ENCODE measurements around the gene KIF26B. TPM values are rescaled to one million over a fixed set of nuclear protein-coding genes. Genes with fewer than 3 reads are reported as not detected.

Gene KIF26B
- polyA plus RNA-seq, 1 donor (not counting 4 experiments of a cell fraction or from before 2014, with no cell fraction given), result 0.58 TPM

- Histone ChIP-seq H3K4me1 (ENCODE audit: control insufficient read depth, extremely low read depth, insufficient read depth, low read length) (no peaks in the 10 kb centered on the region), H3K4me2 (ENCODE audit: control insufficient read depth, extremely low read depth, insufficient read depth, low read depth, low read length) (no peak overlapping the region), H2AFZ (ENCODE audit: control insufficient read depth, low read length) (no peak overlapping the region), H3K36me3 (ENCODE audit: control insufficient read depth in 2 of 2, extremely low read depth in 1 of 2, insufficient read depth in 2 of 2, low read length in 2 of 2) (no peaks in the 10 kb centered on the region), H3K9me3 (ENCODE audit: control insufficient read depth, low read depth, low read length) (no peaks in the 10 kb centered on the region), H3K4me3 (ENCODE audit: control insufficient read depth in 2 of 3, extremely low read depth in 1 of 3, insufficient read depth in 2 of 3, low read depth in 1 of 3, low read length in 3 of 3) (no peak overlapping the region), H3K9me1 (ENCODE audit: control insufficient read depth, extremely low read depth, insufficient read depth, low read length) (no peaks in the 10 kb centered on the region), H3K27me3 (ENCODE audit: control insufficient read depth, extremely low read depth, insufficient read depth, low read length) (no peaks in the 10 kb centered on the region), H4K20me1 (ENCODE audit: control insufficient read depth, extremely low read depth, insufficient read depth, low read length) (no peaks in the 10 kb centered on the region), H3K9ac (ENCODE audit: control insufficient read depth, extremely low read depth, insufficient read depth, low read length) (no peak overlapping the region), H3K27ac (ENCODE audit: control insufficient read depth, insufficient read depth, low read length) (no peak overlapping the region), H3K79me2 (ENCODE audit: control insufficient read depth, insufficient read depth, low read length) (no peaks in the 10 kb centered on the region)
- FAIRE-seq, result no peak
- dilution Hi-C loops (cut with MboI; ENCODE audit: extremely low pct_ligation_motif_present, low sequenced_read_pairs), result no loop called here
- no peak for TF ChIP-seq EZH2 (IDR thresholded peaks at IDR 0.05; ENCODE audit: low read length)
- no peak for TF ChIP-seq CTCF (optimal IDR thresholded peaks at IDR 0.05 in 1 of 3, IDR thresholded peaks at IDR 0.05 in 1 of 3, conservative IDR thresholded peaks at IDR 0.05 in 1 of 3; ENCODE audit: extremely low read depth in 1 of 3, insufficient read depth in 2 of 3, low read length in 3 of 3)
- DNase-seq (ENCODE audit: low read depth, low spot score), result no peak
These were observed 60.3 kb downstream of the KIF26B start for GRCh38 chr1:245215071-245215470.

- Histone ChIP-seq H3K9me1 (ENCODE audit: control insufficient read depth, extremely low read depth, insufficient read depth, low read length) (no peaks in the 10 kb centered on the region), H2AFZ (ENCODE audit: control insufficient read depth, low read length) (no peak overlapping the region), H3K27ac (ENCODE audit: control insufficient read depth, insufficient read depth, low read length) (no peak overlapping the region), H3K36me3 (ENCODE audit: control insufficient read depth in 2 of 2, extremely low read depth in 1 of 2, insufficient read depth in 2 of 2, low read length in 2 of 2) (no peaks in the 10 kb centered on the region), H3K27me3 (ENCODE audit: control insufficient read depth, extremely low read depth, insufficient read depth, low read length) (no peaks in the 10 kb centered on the region), H3K9ac (ENCODE audit: control insufficient read depth, extremely low read depth, insufficient read depth, low read length) (no peak overlapping the region), H4K20me1 (ENCODE audit: control insufficient read depth, extremely low read depth, insufficient read depth, low read length) (no peaks in the 10 kb centered on the region), H3K4me1 (ENCODE audit: control insufficient read depth, extremely low read depth, insufficient read depth, low read length) (no peaks in the 10 kb centered on the region), H3K9me3 (ENCODE audit: control insufficient read depth, low read depth, low read length) (no peaks in the 10 kb centered on the region), H3K4me3 (ENCODE audit: control insufficient read depth in 2 of 3, extremely low read depth in 1 of 3, insufficient read depth in 2 of 3, low read depth in 1 of 3, low read length in 3 of 3) (no peak overlapping the region), H3K79me2 (ENCODE audit: control insufficient read depth, insufficient read depth, low read length) (no peaks in the 10 kb centered on the region), H3K4me2 (ENCODE audit: control insufficient read depth, extremely low read depth, insufficient read depth, low read depth, low read length) (no peak overlapping the region)
- no peak for FAIRE-seq
- no peak for TF ChIP-seq CTCF (optimal IDR thresholded peaks at IDR 0.05 in 1 of 3, IDR thresholded peaks at IDR 0.05 in 1 of 3, conservative IDR thresholded peaks at IDR 0.05 in 1 of 3; ENCODE audit: extremely low read depth in 1 of 3, insufficient read depth in 2 of 3, low read length in 3 of 3)
- TF ChIP-seq EZH2 (IDR thresholded peaks at IDR 0.05; ENCODE audit: low read length), result no peak
- no peak for DNase-seq (ENCODE audit: low read depth, low spot score)
- dilution Hi-C loops (cut with MboI; ENCODE audit: extremely low pct_ligation_motif_present, low sequenced_read_pairs), result no loop called here
These were observed 61.8 kb downstream of the KIF26B start for GRCh38 chr1:245216366-245217115.
